AG09309 (cell line): Measurements from ENCODE around the gene FHOD1.
A peak's percentile ranks its signal among the peaks of the same experiment; 100 is the strongest.

ENCODE experiments used
- DNase-seq: peaks from one replicate; pipeline ENCODE4 v3.0.0-alpha.2; 2010; ENCODE audit warnings: low read depth
- H3K4me3 ChIP-seq: 2 replicates; pipeline ENCODE4 v1.5.1; 2011; ENCODE audit warnings: mild to moderate bottlenecking, low read depth, low read length, moderate library complexity; ENCODE audit not compliant: control insufficient read depth
- CTCF ChIP-seq: IDR thresholded peaks from 2 replicates; pipeline ENCODE4 v1.5.1; 2011; ENCODE audit warnings: mild to moderate bottlenecking, low read depth, low read length, inconsistent platforms; ENCODE audit not compliant: insufficient read depth, control insufficient read depth; ENCODE audit errors: missing control alignments

The FHOD1 gene

GRCh38 chr16:67265834-67266233 lies 18.6 kb upstream of the FHOD1 start:
- no peak for TF ChIP-seq CTCF
- DNase-seq: no peak
- no peak overlapping the region for H3K4me3 ChIP-seq

GRCh38 chr16:67264866-67265265 lies 17.6 kb upstream of the FHOD1 start:
- no peak for TF ChIP-seq CTCF
- H3K4me3 ChIP-seq: no peak overlapping the region
- no peak for DNase-seq

GRCh38 chr16:67264277-67264676 lies 17.0 kb upstream of the FHOD1 start:
- peak; percentile 17 for TF ChIP-seq CTCF
- H3K4me3 ChIP-seq: no peak overlapping the region
- no peak for DNase-seq

- H3K4me3 ChIP-seq: no peak overlapping the region
- DNase-seq: no peak
- TF ChIP-seq CTCF: no peak
Observed at GRCh38 chr16:67263201-67263600, 15.9 kb upstream of the FHOD1 start.

- no peak overlapping the region for H3K4me3 ChIP-seq
- no peak for DNase-seq
- TF ChIP-seq CTCF: peak; percentile 85
Observed at GRCh38 chr16:67260426-67261063, 13.3 kb upstream of the FHOD1 start.

- no peak for DNase-seq
- H3K4me3 ChIP-seq: no peak overlapping the region
- TF ChIP-seq CTCF: no peak
Observed at GRCh38 chr16:67259705-67260104, 12.4 kb upstream of the FHOD1 start.

- DNase-seq: no peak
- no peak overlapping the region for H3K4me3 ChIP-seq
- TF ChIP-seq CTCF: no peak
Observed at GRCh38 chr16:67258161-67258835, 11.0 kb upstream of the FHOD1 start.
